NCI-H1436 (cell line): Measurements from ENCODE around the gene CCDC186.

ENCODE experiments used
- DNase-seq: peaks from one replicate; lab custom pipeline; 2025; lab: John Stamatoyannopoulos, UW

The CCDC186 gene

GRCh38 chr10:114110174-114110972, 63.6 kb downstream of the CCDC186 start:
- DNase-seq = no peak

GRCh38 chr10:114103284-114103683, 70.7 kb downstream of the CCDC186 start:
- peak; percentile 15 for DNase-seq

- DNase-seq = no peak
These were observed 71.7 kb downstream of the CCDC186 start for GRCh38 chr10:114102256-114102655.

- no peak for DNase-seq
These were observed 72.9 kb downstream of the CCDC186 start for GRCh38 chr10:114100848-114101741.

GRCh38 chr10:114096864-114097263, 77.1 kb downstream of the CCDC186 start:
- no peak for DNase-seq

- no peak for DNase-seq
These were observed 78.3 kb downstream of the CCDC186 start for GRCh38 chr10:114095559-114096337.

- no peak for DNase-seq
These were observed 79.2 kb downstream of the CCDC186 start for GRCh38 chr10:114094795-114095194.

- no peak for DNase-seq
These were observed 86.3 kb downstream of the CCDC186 start for GRCh38 chr10:114087655-114088054.

GRCh38 chr10:114087255-114087654, 86.7 kb downstream of the CCDC186 start:
- no peak for DNase-seq

- DNase-seq = no peak
These were observed 89.8 kb downstream of the CCDC186 start for GRCh38 chr10:114084215-114084614.

GRCh38 chr10:114083040-114083439, 91.0 kb downstream of the CCDC186 start:
- DNase-seq = no peak

GRCh38 chr10:114081911-114082583, 92.0 kb downstream of the CCDC186 start:
- DNase-seq = no peak

GRCh38 chr10:114079421-114079820, 94.6 kb downstream of the CCDC186 start:
- no peak for DNase-seq

- no peak for DNase-seq
These were observed 95.7 kb downstream of the CCDC186 start for GRCh38 chr10:114078346-114078745.

GRCh38 chr10:114077815-114078219, 96.2 kb downstream of the CCDC186 start:
- DNase-seq = no peak

GRCh38 chr10:114077347-114077746, 96.7 kb downstream of the CCDC186 start:
- DNase-seq = no peak

- DNase-seq = no peak
These were observed 98.9 kb downstream of the CCDC186 start for GRCh38 chr10:114075093-114075492.

GRCh38 chr10:114073395-114074186, 100.4 kb downstream of the CCDC186 start:
- no peak for DNase-seq

- DNase-seq = no peak
These were observed 102.8 kb downstream of the CCDC186 start for GRCh38 chr10:114071178-114071577.
